Right ventricle myocardium inferior (tissue), 1 donor: ENCODE results near the gene ARHGAP18. TPM values are rescaled to one million over a fixed set of nuclear protein-coding genes. Genes with fewer than 3 reads are reported as not detected.

Source experiments
- ATAC-seq: fragments of 200-7000 bp; cut with Tn5 transposase; one replicate; pipeline ENCODE4 v1.9.1; 2020; ENCODE audit warnings: mild to moderate bottlenecking, moderate library complexity
- DNase-seq: peaks from one replicate; pipeline ENCODE4 v3.0.0; 2021; ENCODE audit errors: missing footprints
- intact Hi-C: fragments of 100-400 bp; cut with DNase I; formaldehyde crosslinking; loops from one replicate; pipeline ENCODE4 v1.11.0; 2022
- total RNA-seq: library from RNA; stranded (reverse); fragmentation: NEBNext Ultra II Directional; extraction: Animal tissue kit (Norgen Biotek cat#: 25700); gene quantifications from one replicate; pipeline ENCODE4 v1.2.1, GENCODE V29; 2021
- donor health status: DM: no; HTN: yes; CAD: no; lungs with severe emphysema.

ARHGAP18 gene
- total RNA-seq, 1 donor from 2014 or later, result 8.1 TPM

GRCh38 chr6:129678463-129678862, 31.5 kb downstream of the ARHGAP18 start:
- DNase-seq (no peak), ATAC-seq (no peak)
- intact Hi-C loops, result no loop called here

DNA sequence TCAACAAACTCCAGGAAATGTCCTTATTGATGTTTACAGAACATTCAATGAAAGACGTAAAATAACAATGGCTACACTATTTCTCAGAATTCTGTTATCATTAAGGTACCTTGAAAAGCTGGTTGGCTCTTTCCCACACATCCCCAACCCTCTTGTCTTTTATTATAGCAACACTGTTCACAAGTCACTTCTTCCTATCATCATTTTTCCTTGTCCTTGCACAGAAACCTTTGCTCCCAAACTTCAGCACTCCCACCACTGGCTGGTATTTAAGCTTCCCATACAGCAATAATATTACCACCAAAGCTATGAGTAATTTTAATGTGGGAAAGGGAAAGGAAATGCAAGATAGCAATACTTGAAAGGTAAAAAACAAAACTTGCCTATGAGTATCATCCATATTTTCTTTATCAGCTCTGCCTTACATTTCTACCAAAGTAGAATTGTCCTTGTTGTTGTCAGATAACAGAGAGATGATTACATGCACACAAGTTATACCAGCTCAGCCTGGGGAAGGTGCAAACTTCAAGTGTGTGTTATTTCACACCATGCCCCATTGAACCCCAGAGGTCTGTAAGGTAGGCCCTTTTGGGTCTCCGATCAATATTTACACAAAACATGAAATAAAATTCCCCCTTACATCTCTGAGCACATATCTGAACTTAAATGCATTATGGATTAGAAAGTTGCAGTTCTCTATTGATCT, 32.2 kb downstream of the ARHGAP18 start:
- ATAC-seq (no peak), DNase-seq (no peak)
- intact Hi-C loops, result no loop called here

DNA sequence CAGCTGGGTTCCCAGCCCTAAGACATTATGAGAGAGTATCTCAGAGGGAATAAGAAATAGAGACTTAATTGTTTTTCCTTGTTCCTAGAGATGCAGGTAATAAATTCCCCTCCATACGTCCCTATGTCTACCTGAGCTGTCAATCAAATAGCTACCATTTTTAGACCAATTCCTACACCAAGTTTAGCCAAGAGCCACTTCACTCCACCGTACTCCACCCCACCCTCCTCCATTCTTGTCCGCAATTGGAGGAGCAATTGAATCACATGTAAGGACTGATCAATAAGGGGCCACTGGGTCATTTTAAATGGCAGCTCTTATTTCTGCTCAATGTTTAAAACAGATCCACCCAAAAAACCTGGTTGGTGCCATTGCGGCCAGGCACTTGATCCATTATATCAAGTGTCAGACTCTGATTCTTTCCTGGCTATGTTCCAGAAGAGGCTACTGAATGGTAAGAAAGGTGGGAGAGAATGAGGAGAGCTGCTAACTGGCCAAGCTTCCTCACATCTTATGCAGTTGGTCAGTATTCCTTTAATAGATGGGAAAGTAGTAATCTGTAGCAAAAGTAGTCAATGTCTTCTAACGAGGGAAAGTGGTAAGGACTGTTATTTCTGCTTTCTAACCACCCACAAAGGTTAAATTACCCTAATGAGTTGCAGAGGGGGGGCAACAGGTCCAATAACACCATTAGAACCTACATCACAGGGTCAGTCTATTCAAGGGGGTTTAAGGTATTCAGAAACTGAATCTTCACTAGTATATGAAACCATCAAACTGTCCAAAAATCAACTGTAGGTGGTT, 34.1 kb downstream of the ARHGAP18 start:
- DNase-seq (no peak), ATAC-seq (no peak)
- intact Hi-C loops, result no loop called here

DNA sequence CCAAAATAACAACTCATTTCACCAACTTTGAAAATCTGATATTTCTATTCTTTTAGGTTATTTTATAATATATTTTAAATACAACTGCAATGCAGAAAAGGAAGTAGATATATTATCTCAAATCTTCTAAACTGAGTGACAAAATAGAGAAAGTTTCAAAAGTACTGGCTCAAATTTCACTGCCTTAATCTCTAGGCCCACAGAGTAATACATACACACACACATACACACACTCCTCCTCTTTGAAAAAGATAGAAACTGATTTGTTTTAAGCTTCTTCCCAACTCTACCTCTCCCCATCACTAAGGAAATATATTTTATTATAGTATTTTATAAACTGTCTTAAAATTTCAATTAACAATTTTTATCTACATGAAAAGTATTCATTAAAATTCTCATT, 36.2 kb downstream of the ARHGAP18 start:
- no peak for DNase-seq
- intact Hi-C loops, result no loop called here
- no peak for ATAC-seq

- DNase-seq, result no peak
- ATAC-seq, result peak; percentile 18
- intact Hi-C loops, result no loop called here
Measured at GRCh38 chr6:129672881-129673631, 36.9 kb downstream of the ARHGAP18 start.

DNA sequence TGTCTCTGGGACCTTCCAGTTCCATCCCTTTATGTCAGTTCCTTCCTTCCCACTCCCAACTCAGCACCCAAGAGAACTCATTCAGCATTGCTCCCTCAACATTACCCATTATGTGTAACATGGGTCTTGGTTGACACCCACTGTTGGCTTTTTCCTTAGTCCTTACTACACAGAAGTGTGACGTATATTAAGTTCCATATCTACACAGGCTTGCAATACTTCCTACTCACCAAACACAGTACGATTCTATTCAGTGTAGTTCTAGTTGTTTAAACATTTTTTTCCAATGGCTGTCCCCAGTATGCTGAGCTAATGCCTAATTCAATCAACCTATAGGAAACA, 37.7 kb downstream of the ARHGAP18 start:
- DNase-seq, result no peak
- ATAC-seq, result peak; percentile 18
- intact Hi-C loops, result no loop called here

GRCh38 chr6:129671442-129672340, 38.3 kb downstream of the ARHGAP18 start:
- DNase-seq (no peak), ATAC-seq (peak; percentile 69)
- intact Hi-C loops, result no loop called here

DNA sequence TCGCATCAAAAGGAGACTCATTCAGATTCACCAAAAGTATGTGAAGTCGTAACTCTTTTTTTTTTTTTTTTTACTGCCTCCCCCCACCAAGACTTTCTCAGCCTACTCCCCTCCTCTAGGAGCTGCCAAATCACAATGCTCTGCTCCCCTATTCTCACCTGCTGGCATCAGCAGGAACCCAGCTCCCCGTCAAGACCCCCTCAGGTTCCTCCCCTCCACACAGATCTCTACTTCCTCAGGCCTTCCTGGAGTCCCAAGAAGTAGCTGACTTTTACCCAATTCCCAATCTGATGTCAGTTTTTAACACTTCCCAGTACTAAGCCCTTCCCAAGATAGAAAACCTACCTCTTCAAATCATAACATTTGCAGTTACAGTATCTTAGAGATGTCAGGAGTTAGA, 39.3 kb downstream of the ARHGAP18 start:
- ATAC-seq, result no peak
- intact Hi-C loops, result no loop called here
- no peak for DNase-seq

DNA sequence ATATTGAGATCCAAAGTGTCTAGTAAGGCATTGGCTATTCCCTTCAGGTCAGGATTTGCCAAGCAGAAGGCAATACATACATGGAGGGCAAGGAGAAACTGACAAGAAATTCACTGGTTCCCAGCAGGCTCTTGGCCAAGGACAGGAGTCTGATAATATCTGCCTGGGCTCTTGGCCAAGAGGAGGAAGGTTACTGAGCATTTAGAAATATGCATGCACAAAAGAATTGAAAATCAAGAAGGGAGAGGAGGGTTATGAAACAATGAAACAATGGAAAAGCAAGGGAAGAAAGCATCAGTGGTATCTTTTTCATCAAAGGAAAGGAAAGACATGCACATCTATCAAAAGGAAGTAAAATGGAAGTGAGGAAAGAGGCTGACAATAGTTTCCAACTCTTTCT, 42.4 kb downstream of the ARHGAP18 start:
- DNase-seq (no peak), ATAC-seq (no peak)
- intact Hi-C loops, result loop anchor here (5.0 kb wide), 1 partner anchor 40 kb away; no protein-coding TSS in a partner anchor

DNA sequence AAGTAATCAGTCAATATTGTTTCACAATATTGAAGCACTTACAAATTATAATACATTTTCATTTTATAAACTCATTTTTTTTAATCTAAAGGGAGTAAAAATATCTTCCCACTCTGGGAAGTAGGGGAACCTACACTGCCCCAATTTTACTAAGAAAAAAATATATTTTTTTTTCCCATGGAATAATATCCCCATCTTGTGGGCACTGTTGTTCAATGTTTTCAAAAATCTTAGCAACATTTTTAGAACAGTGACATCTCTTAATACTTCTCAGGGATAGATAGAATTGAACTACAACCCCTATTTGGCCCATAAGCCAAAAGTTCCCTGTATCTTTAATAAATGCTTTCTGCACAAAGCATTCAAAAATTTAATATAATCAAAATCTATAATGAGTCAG, 42.9 kb downstream of the ARHGAP18 start:
- ATAC-seq (no peak), DNase-seq (no peak)
- intact Hi-C loops, result loop anchor here (5.0 kb wide), 1 partner anchor 40 kb away; no protein-coding TSS in a partner anchor

DNA sequence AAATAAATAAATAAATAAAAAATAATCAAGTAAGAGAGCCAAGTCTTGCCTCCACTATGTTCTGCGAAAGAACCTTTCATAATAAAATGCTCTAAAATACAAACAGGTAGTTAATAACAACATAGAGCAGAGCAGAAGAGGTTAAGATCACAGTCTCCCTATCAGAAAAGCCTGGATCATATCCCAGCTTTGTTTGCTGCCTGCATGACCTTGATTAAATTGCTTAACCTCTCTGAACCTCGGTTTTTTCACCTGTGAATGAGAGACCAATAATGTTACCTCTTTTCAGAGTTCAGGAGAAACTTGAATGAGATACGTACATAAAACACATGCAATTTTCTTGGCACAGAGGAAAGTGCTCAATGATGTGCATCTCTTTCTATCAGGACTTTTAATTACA, 44.4 kb downstream of the ARHGAP18 start:
- intact Hi-C loops, result loop anchor here (5.0 kb wide), 1 partner anchor 42 kb away; no protein-coding TSS in a partner anchor
- ATAC-seq (no peak), DNase-seq (no peak)

- intact Hi-C loops, result no loop called here
- ATAC-seq, result no peak
- no peak for DNase-seq
Measured at GRCh38 chr6:129663531-129663930, 46.4 kb downstream of the ARHGAP18 start.

DNA sequence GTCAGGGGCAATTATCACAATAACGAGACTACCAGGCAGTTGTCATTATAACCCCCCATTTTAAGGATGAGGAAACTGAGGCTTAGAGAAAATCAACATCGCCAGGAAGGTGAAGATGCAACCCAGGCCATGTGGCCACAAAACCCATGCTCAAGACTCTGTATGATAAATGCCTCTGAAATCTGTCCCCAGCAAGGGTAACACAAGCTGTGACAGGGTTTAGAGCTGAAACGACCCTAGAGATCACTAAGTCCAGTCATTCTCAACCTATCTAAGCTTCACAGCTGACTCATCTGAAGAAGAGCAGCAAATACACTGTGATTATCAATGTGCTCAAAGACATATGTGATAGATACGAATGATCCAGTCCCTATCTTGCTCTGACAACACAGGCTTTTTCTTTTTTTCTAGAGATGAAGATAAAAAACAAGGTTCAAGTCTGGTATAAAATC, 47.0 kb downstream of the ARHGAP18 start:
- DNase-seq, result no peak
- intact Hi-C loops, result no loop called here
- ATAC-seq, result no peak

DNA sequence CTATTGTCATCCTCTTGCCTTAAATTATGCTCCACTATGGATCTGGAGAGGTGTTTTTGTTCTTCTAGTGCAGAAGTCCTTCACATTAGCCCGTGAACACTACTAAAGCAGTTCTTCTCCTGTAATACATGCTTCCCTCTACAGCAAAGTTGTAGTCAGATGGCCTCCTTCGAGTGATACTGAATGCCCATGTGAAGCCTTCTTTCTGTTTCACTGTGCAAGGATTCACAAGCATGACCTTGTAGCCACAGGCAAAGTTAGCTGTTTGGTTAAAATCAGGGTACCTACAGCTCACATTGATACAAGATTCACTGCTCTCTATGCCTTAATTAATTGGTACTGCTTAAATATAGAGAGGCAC, 47.6 kb downstream of the ARHGAP18 start:
- no peak for DNase-seq
- intact Hi-C loops, result no loop called here
- no peak for ATAC-seq

- intact Hi-C loops, result no loop called here
- no peak for DNase-seq
Measured at GRCh38 chr6:129661536-129662405, 48.2 kb downstream of the ARHGAP18 start.

DNA sequence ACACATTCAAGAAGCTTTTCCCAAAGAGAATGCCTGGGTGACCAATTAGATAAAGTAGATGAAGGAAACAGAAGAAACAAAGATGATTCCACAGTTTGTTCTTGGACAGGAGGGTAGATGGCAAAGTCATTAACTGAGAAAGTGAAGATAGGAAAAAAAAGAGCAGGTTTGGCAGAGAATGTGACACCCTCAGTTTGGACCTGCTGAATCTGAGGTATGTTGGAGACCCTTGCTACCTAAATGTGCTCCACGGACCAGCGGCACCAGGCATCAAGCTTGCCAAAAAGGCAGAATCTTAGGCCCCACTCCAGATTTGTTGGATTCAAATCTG, 49.7 kb downstream of the ARHGAP18 start:
- no peak for DNase-seq
- peak; percentile 3 for ATAC-seq
- intact Hi-C loops, result no loop called here

More at GRCh38 chr6:129661536-129662405, 48.2 kb downstream of the ARHGAP18 start:
- peak; percentile 35 for ATAC-seq

DNA sequence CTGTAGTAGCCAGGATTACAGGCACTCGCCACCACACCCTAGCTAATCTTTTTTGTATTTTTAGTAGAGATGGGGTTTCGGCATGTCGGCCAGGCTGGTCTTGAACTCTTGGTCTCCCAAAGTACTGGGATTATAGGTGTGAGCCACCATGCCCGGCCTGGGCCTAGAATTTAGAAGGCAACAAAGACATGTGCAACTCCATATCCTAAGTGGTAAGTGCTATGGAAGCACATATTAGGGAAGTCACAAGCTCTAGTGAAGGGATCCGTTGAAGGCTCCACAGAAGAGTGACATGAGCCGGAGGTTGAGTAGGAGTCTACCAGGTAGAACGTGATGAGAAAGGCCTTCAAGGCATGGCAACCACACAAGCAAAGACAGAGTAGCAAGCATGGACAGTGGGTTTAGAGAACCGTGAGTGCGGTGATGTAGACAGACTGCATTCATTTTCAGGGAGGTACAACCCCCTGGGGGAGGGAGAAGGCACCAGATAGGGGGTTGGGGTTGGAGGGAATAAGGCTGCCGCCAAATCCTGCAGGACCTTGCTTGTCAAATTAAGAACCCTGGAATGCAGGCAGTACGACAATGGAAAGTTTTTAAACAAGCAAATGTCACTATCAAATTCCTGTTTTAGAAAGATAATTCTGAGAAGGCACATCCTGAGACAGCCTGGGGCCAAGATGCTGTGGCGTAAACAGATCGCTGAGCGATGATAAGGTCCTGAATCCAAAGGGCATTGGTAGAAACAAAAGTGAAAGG, 50.2 kb downstream of the ARHGAP18 start:
- intact Hi-C loops, result no loop called here
- no peak for DNase-seq
- peak; percentile 70 for ATAC-seq
